ENCODE measurements around the gene GOLPH3. TPM values are rescaled to one million over a fixed set of nuclear protein-coding genes. Genes with fewer than 3 reads are reported as not detected.
"Not testable (repeated sequence)": the region's sequence is repeated elsewhere in the genome, so short reads cannot be mapped to it uniquely, and the experiment has no call there.

Gene GOLPH3
- polyA plus RNA-seq, 3 donors = 81.5 to 87.4 (median 81.7) TPM

- no peak for DNase-seq
Measured at GRCh38 chr5:32182463-32183063, 8.4 kb upstream of the GOLPH3 start.

GRCh38 chr5:32173267-32174010 lies 680 bp downstream of the GOLPH3 start:
- DNase-seq = peak; percentile 74

- no peak for DNase-seq
Measured at GRCh38 chr5:32172923-32173266, 1.2 kb downstream of the GOLPH3 start.

GRCh38 chr5:32172186-32172911 lies 1.8 kb downstream of the GOLPH3 start:
- DNase-seq = not testable (repeated sequence)

GRCh38 chr5:32170303-32171151 lies 3.6 kb downstream of the GOLPH3 start:
- no peak for DNase-seq

GRCh38 chr5:32168460-32169033 lies 5.6 kb downstream of the GOLPH3 start:
- no peak for DNase-seq

- DNase-seq = no peak
Measured at GRCh38 chr5:32165597-32165996, 8.5 kb downstream of the GOLPH3 start.

GRCh38 chr5:32163785-32164184 lies 10.3 kb downstream of the GOLPH3 start:
- no peak for DNase-seq

- no peak for DNase-seq
Measured at GRCh38 chr5:32163053-32163452, 11.1 kb downstream of the GOLPH3 start.

GRCh38 chr5:32160228-32160627 lies 13.9 kb downstream of the GOLPH3 start:
- DNase-seq = no peak

GRCh38 chr5:32159328-32160072 lies 14.6 kb downstream of the GOLPH3 start:
- no peak for DNase-seq

GRCh38 chr5:32158679-32158975 lies 15.5 kb downstream of the GOLPH3 start:
- no peak for DNase-seq

GRCh38 chr5:32157078-32157477 lies 17.0 kb downstream of the GOLPH3 start:
- DNase-seq = no peak

- DNase-seq = no peak
Measured at GRCh38 chr5:32156635-32157034, 17.5 kb downstream of the GOLPH3 start.

GRCh38 chr5:32155211-32155610 lies 18.9 kb downstream of the GOLPH3 start:
- DNase-seq = no peak

- DNase-seq = no peak
Measured at GRCh38 chr5:32153723-32154122, 20.4 kb downstream of the GOLPH3 start.

- no peak for DNase-seq
Measured at GRCh38 chr5:32151198-32151597, 22.9 kb downstream of the GOLPH3 start.

GRCh38 chr5:32150366-32150765 lies 23.8 kb downstream of the GOLPH3 start:
- no peak for DNase-seq

GRCh38 chr5:32147959-32148358 lies 26.2 kb downstream of the GOLPH3 start:
- DNase-seq = no peak

GRCh38 chr5:32147236-32147635 lies 26.9 kb downstream of the GOLPH3 start:
- DNase-seq = no peak

- no peak for DNase-seq
Measured at GRCh38 chr5:32145378-32145777, 28.7 kb downstream of the GOLPH3 start.
